Thyroid gland (tissue), 4 donors: ENCODE data around the gene CACNA2D3. TPM values are rescaled to one million over a fixed set of nuclear protein-coding genes. Genes with fewer than 3 reads are reported as not detected.

Experiments
- DNase-seq, 2 donors: peaks; one replicate each; pipeline ENCODE4 v3.0.0-alpha.2; 2019
- H3K27ac ChIP-seq, 3 donors: fragments of 200-600 bp; sonication (generic); 1 replicate in 2 of 3; 2 replicates in 1 of 3; pipeline ENCODE4 v1.5.1; 2016 to 2019; ENCODE audit warnings: mild to moderate bottlenecking in 1 of 3, moderate library complexity in 1 of 3
- H3K27me3 ChIP-seq: fragments of 200-600 bp; sonication (generic); one replicate; pipeline ENCODE4 v1.5.1; 2019
- H3K36me3 ChIP-seq, 2 donors: fragments of 200-600 bp; sonication (generic); one replicate each; pipeline ENCODE4 v1.5.1; 2016 to 2019
- H3K4me1 ChIP-seq, 2 donors: fragments of 200-600 bp; sonication (generic); one replicate each; pipeline ENCODE4 v1.5.1; 2017 to 2019
- H3K4me3 ChIP-seq, 3 donors: fragments of 200-600 bp; sonication (generic); replicated peaks in 1 of 3; 1 replicate in 2 of 3; 2 replicates in 1 of 3; pipeline ENCODE4 v1.5.1; 2016; ENCODE audit warnings: mild to moderate bottlenecking in 1 of 3
- H3K9me3 ChIP-seq: fragments of 200-600 bp; sonication (generic); one replicate; pipeline ENCODE4 v1.5.1; 2017
- CTCF ChIP-seq, 6 experiments: fragments of 200-600 bp in 3 of 6; fragments of 450-650 bp in 3 of 6; sonication (generic) in 3 of 6; IDR thresholded peaks; one replicate each; pipeline ENCODE4 v1.5.1; 2016 to 2019; ENCODE audit warnings: antibody characterized with exemption in 6 of 6, mild to moderate bottlenecking in 2 of 6, inconsistent platforms in 1 of 6, moderate library complexity in 1 of 6
- POLR2A ChIP-seq, 2 donors: fragments of 450-650 bp; IDR thresholded peaks; one replicate each; pipeline ENCODE4 v1.6.1; 2017; ENCODE audit warnings: antibody characterized with exemption in 2 of 2, mild to moderate bottlenecking in 2 of 2, moderate library complexity in 1 of 2
- WGBS, 2 donors: methylation state at CpG; one replicate each; pipeline ENCODE4 v1.1.5; 2017; 5-methylcytosine and 5-hydroxymethylcytosine counted together
- intact Hi-C: fragments of 100-400 bp; cut with DNase I; formaldehyde crosslinking; loops from one replicate; pipeline ENCODE4 v1.15.1; 2023
- total RNA-seq, 4 donors: library from RNA; depleted of rRNA; stranded (reverse); fragments of >200 nt; gene quantifications; one replicate each; pipeline ENCODE4 v1.2.3, GENCODE V29; 2016

CACNA2D3 gene
- total RNA-seq, 4 donors from 2014 or later, result 2.9 to 4.8 (median 4.5) TPM

- Histone ChIP-seq H3K9me3 (no peaks in the 10 kb centered on the region), H3K4me1 (no peaks in the 10 kb centered on the region), H3K27me3 (no peaks in the 10 kb centered on the region), H3K4me3 (no peak overlapping the region), H3K27ac (no peak overlapping the region), H3K36me3 (no peaks in the 10 kb centered on the region)
- intact Hi-C loops, result no loop called here
- no peak for DNase-seq
- 93 to 95% methylated on average over 7 of the region's 7 CpGs for WGBS, 2 donors
- TF ChIP-seq CTCF (IDR thresholded peaks at IDR 0.05), result no peak
- TF ChIP-seq POLR2A (IDR thresholded peaks at IDR 0.05), result no peak
Measured at GRCh38 chr3:54570008-54570407, 447.7 kb downstream of the CACNA2D3 start.

DNA sequence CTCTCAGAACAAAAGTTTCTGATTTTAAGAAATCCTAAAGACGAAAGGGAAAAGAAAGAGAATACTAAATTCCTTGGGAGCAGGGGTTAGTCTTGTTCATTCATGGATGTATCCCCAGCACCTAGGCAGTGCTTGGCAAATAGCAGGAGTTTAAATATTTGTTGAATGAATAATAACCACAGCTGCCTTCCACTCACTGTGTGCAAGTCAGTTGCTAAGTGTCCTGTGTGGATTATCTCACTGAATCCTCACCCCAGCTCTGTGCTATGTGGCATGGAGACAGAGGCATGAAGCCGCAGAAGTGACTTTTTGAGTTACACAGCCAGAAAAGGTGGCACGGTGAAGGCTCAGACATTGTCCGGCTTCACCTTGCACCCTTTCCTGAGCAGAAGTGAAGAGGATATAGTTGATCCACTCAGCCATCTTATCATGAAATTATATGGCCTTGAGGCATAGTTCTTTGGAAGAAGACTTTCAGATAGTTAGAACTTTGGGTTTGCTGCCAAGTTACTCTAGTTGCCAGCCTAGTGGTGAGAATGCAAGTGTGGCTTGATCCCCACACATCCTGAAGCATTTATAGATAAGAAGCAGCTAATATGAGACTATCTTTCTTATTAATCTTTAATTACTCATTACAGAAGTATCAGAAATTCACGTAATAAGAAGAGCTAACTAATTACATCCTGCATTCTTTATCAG is 450.0 kb downstream of the CACNA2D3 start:
- no peaks in the 10 kb centered on the region for H3K9me3 ChIP-seq
- no peaks in the 10 kb centered on the region for H3K36me3 ChIP-seq
- TF ChIP-seq CTCF (IDR thresholded peaks at IDR 0.05) (no peak), POLR2A (IDR thresholded peaks at IDR 0.05) (no peak)
- H3K27ac ChIP-seq, result no peak overlapping the region
- intact Hi-C loops, result no loop called here
- WGBS, 2 donors, result 94 to 96% methylated on average over 5 of the region's 5 CpGs
- DNase-seq, result no peak
- no peaks in the 10 kb centered on the region for H3K27me3 ChIP-seq
- no peak overlapping the region for H3K4me3 ChIP-seq
- no peaks in the 10 kb centered on the region for H3K4me1 ChIP-seq

DNA sequence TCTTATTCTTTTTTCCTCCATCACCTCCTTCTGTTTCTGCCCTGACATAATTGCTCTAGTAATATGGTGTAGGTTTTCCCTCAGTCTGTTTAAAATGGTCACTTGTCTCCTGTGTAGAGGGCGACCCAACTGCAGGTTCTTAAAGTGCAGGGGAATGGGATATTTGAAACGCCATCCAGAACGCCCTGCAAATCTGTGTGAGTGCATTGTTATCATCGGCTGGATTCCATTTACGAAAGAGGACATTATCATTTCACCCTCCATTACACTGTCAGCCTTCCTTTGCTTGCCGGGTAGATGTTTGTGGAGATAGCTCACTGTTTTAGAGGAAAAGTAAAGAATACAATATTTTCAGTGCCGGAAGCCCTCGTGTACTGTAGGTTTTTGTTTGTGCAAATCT is 451.5 kb downstream of the CACNA2D3 start:
- intact Hi-C loops, result no loop called here
- 70 to 77% methylated on average over 8 of the region's 8 CpGs for WGBS, 2 donors
- Histone ChIP-seq H3K27ac (no peak overlapping the region), H3K27me3 (no peaks in the 10 kb centered on the region), H3K9me3 (no peaks in the 10 kb centered on the region), H3K4me3 (no peak overlapping the region), H3K36me3 (no peaks in the 10 kb centered on the region), H3K4me1 (no peaks in the 10 kb centered on the region)
- no peak for DNase-seq
- TF ChIP-seq CTCF (IDR thresholded peaks at IDR 0.05) (no peak), POLR2A (IDR thresholded peaks at IDR 0.05) (no peak)

- H3K4me3 ChIP-seq, result no peak overlapping the region
- no peaks in the 10 kb centered on the region for H3K36me3 ChIP-seq
- no peaks in the 10 kb centered on the region for H3K4me1 ChIP-seq
- H3K9me3 ChIP-seq, result no peaks in the 10 kb centered on the region
- no peak for DNase-seq
- no peaks in the 10 kb centered on the region for H3K27me3 ChIP-seq
- 77 to 91% methylated on average over 6 of the region's 6 CpGs for WGBS, 2 donors
- TF ChIP-seq POLR2A (IDR thresholded peaks at IDR 0.05), result no peak
- no peak for TF ChIP-seq CTCF (IDR thresholded peaks at IDR 0.05)
- H3K27ac ChIP-seq, result no peak overlapping the region
- intact Hi-C loops, result no loop called here
Measured at GRCh38 chr3:54574906-54575617, 452.7 kb downstream of the CACNA2D3 start.

DNA sequence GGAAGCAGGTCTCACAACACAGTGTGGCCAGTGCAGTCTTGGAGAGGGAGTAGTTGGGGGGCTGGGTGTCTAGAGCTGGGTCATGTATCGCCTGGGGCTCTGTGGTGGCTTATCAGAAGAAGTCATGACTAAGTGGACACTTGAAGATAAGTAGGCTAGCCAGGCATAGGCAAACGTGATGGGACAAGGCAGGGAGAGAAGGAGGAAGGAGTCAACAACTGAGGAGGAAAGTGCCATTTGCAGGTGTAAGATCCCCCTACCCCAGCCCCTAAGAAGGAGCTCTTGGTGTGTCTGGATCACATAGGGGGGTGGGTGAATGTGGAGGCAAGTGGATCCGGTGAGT is 453.2 kb downstream of the CACNA2D3 start:
- 29 to 47% methylated on average over 3 of the region's 3 CpGs for WGBS, 2 donors
- intact Hi-C loops, result no loop called here
- Histone ChIP-seq H3K27me3 (no peaks in the 10 kb centered on the region), H3K27ac (no peak overlapping the region), H3K4me3 (no peak overlapping the region), H3K36me3 (no peaks in the 10 kb centered on the region), H3K9me3 (no peaks in the 10 kb centered on the region), H3K4me1 (no peaks in the 10 kb centered on the region)
- DNase-seq, result no peak
- TF ChIP-seq POLR2A (IDR thresholded peaks at IDR 0.05) (no peak), CTCF (IDR thresholded peaks at IDR 0.05) (no peak)
